NCI-H82 treated with DMSO at 0.1 percent for 48 hours (cell line): ENCODE data around the gene SLC12A8.

Source experiments
- DNase-seq: peaks from one replicate; lab custom pipeline; 2025; ENCODE audit not compliant: unreplicated experiment; lab: John Stamatoyannopoulos, UW

SLC12A8 gene

DNA sequence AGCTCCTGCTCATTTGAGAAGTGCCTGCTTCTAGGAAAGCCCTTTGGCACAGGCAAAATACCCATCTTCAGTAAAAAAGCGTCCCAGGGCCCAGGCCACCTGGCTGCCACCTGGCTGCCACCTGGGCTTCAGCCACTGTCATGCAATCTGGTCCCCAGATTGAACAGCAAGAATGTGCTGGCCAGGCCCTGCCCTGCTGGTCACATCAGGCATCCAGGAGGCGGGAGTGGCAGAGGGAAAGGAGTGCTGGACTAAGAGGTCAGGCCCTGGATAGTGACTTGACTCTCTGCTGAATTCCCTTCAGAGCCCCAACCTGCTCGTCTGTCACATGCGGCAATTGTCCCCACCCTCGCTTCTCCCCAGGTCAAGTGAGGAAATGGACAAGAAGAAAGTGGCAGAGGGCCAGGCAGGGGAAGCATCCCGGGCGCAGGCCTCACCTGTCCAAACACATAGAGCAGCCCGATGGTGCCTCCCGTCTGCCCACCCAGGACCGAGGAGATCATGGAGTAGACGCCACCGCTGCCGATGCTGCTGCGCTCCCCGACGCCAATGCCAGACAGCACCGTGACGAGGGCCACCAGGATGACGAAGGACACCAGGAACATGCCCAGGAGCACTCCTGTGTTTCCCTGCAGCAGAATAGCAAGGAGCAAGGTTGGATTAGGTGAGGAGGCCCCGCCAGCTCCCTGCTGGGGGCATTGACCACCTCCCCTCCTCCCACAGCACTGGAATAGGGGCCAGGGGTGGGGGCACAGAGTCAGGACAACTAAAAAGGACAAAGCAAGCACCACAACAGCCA lies 25.5 kb downstream of the SLC12A8 start:
- no peak for DNase-seq

DNA sequence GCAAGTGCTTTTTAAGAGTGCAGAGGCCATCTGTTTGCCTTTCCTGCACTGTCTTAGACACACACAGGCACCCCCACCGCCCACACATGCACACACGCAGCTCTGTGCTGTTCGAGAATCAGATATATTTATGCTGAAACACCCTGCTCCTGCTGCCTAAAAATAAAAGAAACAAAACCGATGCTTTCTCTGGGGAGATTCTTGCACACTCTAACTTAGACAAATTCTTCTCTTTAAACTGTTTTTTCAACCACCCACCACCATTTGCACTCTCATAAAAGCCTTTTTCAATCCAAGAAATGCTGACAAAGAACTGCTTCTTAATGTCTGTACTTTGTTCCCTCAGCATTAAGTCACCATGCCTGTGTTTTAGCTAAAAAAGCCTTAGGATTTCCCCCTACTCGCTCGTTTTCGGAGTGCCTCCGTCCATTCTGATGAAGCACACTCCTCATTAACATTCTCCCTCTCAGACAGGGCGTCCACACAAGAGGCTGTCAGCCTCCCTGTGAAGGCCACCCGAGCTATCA lies 26.2 kb downstream of the SLC12A8 start:
- no peak for DNase-seq

DNA sequence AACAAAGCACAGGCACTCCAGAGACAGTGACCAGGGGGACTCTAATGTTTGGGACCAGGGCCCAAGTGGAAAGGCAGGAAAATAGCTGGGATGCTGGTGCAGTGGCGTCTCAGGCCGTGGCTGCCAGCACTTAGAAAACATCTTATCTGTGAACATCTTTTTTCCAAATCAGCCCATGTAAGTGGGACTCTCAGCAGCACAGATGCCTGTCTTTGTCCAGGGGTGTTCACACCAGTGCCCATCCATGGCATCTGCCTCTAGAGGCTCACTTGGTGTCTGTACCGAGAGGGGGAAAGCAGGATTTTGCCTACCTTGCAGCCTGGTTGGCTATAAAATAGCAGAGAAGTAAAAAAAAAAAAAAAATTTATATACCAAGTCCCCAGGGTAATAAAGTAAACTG lies 26.7 kb downstream of the SLC12A8 start:
- no peak for DNase-seq

DNA sequence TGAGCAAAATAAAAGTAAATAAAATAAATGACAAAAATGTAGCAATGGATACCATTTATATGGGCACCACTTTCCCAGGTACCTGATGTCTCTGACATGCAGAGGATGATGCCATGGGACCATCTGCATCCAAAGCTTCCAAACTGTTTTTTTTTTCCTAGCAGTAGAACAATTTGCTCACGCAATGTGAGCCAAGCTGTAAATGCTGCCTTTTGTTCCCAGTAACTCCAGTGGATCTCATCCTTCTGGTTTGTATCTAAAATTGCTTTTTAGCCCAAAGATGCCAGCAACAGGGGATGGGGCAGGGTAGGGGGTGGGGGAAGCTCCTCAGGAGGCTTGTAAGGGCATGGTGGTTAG lies 32.7 kb downstream of the SLC12A8 start:
- DNase-seq = no peak

DNA sequence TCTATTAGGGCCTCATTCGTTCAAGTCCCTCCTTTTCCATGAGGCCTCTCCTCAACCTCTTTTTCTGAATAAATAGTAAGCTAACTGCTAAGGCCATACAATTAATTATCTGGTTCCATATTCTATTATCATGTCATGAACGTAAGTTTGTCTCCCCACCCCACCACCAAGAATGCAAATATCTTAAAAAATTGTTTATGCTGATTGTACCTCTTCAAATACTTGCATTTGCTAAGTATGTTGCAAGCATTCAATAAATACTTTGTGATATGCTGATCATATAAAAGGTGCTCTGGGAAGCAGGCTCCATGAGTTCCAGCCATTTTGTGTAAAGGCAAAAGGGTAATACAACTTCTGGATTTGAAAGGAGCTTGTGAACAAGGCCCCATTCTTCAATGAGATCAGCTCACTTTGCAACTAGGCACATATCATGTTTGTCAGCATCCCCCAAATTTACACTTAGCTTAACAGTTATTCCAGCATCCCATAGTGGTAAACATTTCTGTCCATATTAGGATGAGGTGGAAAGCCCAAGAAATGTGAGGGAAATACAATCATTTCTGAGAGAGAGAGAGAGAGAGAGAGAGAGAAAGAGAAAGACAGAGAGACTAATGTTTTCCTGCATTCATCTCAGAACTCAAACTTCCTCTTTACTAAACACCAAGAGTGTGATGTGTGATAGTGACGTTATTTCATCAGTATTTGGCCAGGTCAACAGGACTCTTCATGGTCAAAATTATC lies 33.2 kb downstream of the SLC12A8 start:
- no peak for DNase-seq

DNA sequence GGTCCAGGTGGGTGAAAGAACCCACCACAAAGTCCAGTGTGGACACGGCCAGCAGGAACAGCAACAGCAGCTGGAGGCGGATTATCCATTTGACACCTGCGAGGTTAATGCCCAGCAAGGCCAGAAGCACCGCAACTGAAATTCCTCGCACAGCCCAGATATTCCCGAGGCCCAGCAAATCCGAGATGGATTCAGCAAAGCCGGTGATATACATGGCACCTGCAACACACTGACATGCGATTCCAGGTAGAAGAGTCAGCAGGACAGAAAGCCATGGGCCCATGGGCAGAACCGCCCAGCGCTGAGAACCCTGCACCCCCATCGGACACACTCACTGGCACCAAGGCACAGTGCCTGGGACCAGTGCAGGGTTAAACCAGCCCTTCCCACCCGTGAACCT lies 34.8 kb downstream of the SLC12A8 start:
- no peak for DNase-seq

DNA sequence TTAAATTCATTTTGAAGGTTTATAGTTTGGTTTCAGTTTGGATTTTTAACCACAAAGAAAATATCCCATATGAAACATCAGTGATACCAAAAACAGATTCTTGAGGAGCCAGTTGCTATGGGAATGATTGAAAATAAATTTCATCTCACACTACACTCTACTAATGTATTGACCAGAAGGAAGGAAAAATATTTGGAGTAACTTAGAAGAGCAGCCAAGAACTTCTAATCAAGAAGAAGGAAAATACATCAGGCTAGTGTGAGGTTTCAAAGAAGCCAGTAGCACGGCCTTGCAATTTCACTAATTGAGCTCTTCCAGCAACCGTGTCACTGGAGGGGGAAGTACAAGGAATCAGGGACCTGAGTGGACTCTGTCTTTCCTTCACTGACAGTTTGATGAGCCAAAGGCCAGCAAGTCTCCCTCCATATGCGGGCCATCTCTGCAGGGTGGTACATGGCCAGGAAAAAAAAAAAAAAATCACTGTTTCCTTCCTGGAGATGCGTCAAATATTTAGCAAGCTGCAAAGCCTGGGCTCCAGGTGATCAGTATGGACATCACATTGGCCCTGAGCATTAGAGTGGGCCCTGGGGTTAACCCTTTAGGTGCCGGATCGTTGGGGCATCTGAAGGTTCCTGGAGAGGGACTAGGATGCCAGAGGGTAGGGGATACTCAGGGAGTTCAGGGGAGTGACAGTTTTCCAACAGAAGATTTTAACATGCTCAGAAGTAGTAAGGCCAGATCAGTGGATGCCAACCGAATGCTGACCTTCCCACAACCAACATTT lies 37.1 kb downstream of the SLC12A8 start:
- DNase-seq = no peak

DNA sequence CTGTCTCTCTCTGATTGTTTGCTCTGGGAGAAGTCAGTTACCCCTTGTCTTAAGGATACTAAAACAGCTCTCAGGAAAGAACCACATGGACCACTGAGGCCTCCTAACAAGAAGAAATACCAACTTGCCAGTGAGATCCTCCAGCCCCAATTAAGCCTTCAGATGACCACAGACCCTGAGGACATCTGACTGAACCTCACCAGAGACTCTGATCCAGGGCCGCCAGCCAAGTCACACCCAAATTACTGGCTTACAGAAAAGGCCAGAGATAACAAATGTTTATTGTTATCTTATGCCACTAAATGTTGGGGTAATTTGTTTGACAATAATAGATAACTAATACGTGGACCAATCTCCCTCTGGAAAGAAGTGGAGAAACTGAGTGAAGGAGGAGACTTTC lies 40.2 kb downstream of the SLC12A8 start:
- DNase-seq = no peak

DNA sequence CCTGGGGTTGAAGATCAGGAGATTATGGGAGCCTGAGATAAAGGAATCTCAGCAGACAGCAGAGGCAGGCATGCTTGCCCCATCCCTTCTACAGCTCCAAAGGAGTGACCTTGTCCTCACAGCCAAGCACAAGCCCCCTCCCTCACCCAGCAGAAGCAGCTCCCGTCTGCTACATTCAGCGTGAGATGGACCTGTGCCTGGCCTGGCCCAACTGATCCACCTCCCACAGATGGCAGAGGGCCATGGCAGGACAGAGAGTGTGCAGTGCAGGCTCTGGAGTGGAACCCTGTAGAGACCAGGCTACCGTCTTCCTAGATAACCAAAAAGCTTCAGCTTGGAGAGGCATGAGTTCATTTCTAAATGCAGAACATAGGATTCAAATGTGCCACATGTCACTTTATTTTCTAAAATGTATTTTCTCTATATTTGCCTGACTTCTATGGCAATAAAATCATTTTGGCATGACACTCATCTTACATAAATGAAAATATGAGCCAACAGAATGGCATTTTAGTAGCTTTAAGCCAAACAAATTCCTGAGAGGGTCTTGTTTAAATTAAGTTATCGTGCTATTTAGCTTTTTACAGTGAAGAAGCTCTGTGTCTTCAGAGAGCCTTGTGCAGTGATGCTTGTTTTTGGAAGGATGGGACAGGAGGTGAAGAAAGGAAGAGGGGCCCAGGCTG lies 43.7 kb downstream of the SLC12A8 start:
- DNase-seq = no peak

DNA sequence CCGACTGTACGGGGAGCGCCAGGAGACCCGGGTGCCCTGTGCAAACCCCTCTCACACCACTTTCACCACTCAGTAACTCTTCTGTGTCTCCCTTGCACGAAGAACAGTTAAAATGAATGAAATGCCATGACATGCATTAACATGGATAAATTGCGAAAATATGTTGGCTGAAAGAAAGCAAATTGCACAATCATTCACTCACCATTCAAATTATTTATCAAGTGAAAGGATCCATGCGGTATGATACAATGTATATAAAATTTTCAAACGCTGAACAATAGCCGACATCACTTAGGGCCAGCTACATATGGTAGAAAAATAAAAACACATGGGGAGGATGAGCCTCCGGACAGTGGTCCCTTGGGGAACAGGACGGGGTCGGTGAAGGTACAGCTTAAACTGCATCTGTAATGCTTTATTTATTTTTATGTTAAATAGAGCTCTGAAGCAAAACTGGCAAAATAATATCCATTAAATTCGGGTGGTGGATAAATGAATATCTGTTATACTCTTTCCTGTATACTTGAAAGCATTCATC lies 45.9 kb downstream of the SLC12A8 start:
- DNase-seq = no peak

DNA sequence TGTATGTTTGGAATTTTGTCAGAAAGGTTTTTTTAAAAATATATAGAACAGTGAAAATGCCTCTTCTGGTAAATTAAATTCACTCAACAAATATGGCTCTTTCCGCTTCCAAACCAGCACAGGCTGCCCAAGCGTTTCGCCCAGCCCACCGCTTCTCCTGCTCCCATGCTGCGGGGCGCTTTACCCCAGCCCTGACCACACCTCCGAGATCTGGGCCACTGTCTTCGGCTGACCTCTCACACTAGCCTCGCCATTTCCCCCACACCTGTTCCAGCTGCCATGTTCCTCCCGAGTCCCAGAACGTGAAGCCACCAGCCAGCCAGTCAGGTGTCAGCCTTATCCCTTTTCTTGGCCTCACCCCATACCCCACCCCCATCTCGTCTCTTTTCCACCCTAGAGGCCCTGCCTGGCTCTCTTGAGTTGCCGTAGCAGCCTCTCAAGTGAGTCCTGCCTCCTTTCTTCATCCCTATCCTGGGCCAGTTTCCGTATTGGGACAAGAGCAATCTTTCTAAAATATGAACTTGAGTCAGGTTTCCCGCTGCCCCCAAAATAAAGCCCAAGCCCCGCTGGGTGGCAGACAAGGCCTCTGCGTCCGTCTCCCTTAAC lies 46.5 kb downstream of the SLC12A8 start:
- no peak for DNase-seq

DNA sequence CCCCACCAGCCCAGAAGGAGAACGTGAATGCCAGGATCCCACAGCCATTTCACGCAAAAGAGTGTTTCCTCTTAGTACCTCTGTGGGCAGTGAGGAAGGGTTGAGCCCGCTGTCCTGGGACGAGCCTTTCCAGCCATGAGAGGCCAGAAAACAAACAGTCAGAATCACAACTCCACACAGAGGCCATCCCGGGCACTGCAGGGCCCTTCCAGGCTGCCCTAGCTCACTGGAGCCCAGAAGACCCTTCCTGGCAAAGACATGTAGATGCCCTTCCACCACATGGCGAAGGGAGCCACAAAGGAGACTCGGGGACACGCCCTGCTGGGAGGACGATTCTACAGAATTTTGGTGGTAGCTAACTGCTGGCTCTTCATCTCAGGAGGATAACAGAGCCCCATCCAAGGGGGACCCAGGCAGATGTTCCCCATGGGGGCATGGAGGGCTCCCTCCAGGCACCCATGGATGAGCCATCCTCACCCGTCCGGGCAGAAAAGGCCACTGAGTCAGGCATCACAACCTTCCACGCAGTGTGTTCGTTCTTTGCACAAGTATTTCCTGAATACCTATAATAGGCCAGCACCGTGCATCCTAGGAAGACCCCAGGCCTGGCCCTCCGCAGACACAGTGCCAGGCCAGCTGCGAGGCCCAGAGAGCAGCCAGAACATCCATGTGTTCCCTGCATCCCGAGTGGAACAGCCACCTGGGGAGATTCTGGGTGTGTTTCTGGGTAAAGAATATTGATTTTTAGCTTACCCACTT lies 47.2 kb downstream of the SLC12A8 start:
- no peak for DNase-seq

DNA sequence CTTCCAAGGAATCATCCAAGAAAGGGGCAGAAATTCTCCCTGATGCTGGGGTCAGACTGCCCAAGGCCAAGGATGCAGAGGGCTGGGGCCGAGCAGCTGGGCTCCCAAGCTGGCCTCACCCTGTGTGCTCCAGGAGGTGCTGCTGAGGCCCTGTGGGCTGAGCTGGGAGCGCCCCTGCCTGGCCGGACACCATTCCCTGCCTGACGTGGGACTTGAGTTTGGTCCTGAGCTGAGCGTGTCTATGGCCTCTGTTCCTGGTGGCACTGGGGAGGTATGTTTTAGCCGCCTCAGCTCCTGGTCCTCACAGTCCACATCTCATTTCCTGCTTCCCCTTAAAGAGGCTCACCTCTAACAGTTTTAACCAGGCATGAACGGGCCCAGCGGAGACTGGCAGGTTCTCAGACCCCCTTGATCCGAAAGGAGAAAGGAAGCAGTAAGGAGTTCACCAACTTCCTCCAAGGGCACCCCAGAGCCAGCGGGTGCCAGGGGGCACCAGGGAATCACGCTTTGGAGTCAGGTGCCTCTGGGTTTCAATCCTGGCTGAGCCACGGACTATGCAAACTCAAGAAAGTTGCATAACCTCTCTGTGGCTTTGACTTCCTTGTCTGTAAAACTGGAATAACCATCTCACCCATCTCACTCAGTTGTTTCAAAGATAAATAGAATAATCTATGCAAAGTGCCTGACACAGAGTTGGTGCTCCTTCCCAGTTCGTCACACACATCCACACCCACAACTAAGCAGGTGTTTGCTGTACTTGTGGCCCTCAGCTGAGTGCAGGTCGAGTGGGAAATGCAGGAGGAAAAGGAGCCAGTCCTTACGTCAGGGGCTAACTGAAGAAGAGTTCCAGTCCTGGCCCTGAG lies 48.6 kb downstream of the SLC12A8 start:
- no peak for DNase-seq

DNA sequence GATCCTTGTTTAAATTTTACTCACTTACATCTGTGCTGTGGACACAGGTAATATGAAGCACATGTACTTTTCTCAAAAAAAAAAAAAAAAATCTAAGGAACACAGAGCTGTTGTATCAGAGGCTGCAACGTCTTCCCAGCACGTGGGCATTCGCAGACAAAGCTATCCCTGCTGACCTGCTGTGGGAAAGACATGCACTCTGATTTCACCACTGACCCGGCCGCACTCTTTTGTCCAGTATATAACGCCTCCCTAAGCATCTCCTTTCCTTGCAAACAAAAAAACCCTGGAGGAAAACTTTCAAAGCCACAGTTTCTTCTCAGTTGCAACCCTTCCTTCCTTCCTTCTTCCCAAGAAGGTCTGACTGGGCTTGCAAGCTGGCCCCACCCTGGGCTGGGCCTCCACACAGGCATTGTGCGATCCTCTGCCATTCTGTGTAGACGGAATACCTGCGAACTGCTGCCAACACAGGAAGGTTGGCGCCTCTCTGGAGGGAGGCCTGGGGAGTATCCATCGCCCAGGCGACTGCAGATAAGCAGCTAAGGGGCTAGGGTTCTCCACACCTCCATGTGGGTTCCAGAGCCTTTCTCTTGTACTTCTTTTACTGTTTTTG lies 50.8 kb downstream of the SLC12A8 start:
- DNase-seq = no peak

DNA sequence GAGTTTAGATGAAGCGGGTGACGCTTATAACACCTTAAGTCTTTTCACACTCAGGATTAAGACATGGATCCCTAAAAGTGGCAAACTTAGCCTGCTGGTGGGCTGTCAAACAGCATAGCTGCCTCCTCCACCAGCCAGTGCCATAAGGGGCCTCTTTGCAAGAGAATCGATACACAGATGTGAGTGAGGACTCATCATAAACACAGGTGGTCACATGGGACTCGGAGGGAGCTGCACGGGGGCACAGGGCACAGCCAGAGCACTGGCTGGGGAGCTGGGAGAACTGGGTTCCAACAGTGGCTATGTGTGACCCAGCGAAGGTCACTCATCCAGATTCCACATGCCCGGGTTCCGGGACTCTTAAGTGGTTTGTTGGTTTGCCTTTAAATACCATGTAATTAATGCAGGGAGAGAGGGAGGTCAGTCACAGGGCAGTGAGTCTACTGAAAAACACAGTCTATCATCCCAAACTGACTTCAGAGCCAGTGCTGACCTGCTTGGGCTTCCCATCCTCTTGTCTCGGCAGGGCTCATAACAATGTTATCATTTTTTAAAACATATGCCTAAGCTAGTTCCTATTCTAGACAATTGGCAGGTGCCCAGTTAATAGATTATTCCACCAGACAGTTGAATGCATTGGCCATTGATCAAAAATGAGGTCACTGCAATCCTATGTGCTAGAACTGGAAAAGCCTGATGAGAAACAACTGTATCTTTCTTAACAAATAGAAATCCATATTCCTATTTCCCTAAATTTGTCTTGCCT lies 51.8 kb downstream of the SLC12A8 start:
- no peak for DNase-seq

DNA sequence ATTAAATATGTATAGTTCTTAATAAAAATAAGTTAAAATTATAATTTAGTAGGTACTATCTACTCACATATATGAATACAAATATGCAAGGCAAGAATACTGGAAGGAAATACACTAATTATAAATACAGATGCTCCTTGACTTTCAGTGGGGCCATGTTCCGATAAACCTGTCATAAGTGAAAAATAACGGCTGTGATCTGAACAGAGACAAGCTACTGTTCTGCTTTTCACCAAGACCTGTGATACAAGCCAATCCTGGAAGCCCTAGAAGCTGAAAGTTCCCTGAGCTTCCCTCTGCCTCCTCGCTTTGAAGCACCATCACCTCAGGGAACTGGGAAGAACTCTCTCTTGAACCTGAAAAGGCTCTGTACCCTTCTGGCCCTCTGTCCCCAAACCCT lies 55.4 kb downstream of the SLC12A8 start:
- no peak for DNase-seq

DNA sequence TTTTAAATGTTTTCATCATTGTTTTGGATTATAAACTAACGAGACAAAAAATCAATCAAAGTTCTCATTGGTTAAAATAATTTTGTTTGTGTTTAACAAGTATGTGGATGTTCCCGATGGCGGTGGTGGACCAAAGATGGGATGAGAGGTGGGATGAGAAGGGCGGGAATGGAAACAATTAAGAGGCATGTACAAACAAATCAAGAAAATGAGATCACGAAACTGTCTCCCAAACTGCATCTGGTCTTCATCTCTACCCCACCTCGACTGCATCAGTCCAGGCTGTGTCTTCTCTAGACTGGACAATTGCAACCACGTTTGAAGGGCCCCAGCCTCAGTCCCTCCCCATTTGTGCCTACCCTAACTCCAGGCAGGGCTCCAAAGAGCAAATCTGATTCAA lies 56.1 kb downstream of the SLC12A8 start:
- DNase-seq = no peak
